GM21390 (cell line): ENCODE data around the gene TUBA1A.
"Not testable (repeated sequence)": the region's sequence is repeated elsewhere in the genome, so short reads cannot be mapped to it uniquely, and the experiment has no call there.

Experiments used
- ATAC-seq: cut with Tn5 transposase; IDR thresholded peaks from one replicate; pipeline ENCODE4 v1.9.1; 2021; ENCODE audit not compliant: unreplicated experiment

TUBA1A gene

DNA sequence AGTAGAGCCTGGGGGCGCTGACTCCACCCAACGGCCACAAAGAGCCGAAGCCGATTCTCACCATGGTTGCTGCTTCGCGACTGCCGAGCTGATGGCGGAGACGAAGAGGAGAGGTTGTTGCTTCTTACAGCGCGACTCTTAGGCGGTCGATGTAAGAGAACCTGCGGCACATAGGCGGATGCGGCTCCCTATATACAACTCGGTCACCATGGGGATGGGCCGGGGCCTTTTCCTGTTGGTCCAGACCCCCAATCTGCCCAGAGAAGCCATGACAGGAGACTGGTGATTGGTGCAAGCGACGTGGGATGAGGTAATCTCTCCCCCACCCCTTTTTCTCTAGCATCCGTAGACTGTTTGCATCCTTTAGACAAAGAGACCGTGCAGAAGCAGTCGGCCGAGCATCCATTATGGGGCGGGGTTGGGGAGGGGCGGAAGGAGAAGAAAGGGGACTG, at the start of gene TUBA1A:
Gene TUBA1A (minus strand): TSS at position 165 of the 452 bp plus-strand sequence. CDS start 101 bp downstream, at position 64.
- ATAC-seq: peak; percentile 89

DNA sequence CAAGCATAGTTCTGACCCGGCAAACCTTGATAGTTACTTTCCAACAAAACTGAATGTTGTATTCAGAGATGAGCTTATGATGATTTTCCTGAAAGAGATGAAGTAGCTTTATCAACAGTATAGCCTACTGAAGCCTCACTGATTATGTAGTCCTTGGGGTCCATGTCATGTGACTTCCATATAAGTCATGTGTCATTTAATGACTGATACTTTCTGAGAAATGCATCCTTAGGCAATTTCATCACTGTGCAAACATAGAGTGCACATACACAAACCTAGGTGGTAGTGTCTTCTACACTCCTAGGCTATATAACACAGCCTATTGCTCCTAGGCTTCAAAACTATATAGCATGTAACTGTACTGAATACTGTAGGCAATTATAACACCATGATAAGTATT, 47.5 kb upstream of the TUBA1A start:
- ATAC-seq: no peak

- no peak for ATAC-seq
These were observed 45.1 kb upstream of the TUBA1A start for GRCh38 chr12:49233842-49234526.

DNA sequence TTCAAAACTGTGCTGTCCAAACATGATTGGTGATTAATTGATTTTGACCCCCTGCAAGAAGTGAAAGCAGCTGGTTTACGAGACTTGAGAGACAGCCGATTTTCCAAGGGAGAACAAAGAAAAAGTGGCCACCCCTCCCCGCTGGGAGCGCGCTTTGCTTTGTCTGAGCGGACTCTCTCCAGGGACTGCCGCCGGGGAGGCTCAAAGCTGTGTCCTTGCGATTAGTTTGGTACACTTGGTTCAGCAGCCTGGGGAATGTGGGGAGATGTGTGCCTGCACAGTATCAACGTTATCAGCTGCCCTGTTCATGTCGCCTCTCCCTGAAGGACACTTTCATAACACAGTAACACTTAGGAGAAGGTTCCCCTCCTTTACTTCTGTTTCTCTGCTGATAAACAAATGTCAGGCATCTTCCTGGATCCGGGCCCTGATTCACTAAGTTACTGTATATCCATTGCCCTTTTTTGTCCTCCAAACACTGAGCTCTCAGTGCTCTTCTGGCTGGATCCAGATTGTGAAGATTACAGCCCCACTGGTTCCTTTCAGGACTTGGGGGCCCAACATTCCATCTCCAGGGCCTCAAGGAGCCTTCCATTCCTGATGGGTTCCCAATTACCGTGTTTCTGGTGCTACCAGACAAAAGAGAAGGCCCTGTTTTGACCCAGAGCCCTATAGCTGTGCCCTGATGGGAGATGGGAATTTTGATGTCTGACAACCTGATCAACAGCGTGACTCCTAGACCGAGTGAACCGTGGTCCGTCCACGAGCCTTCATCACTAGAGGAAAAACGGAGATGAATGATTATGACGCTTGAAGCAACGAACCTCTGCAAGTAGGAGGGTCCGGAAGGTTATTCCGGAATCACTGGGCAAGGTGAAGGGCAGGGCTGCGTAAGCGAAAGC, 44.3 kb upstream of the TUBA1A start:
- no peak for ATAC-seq

DNA sequence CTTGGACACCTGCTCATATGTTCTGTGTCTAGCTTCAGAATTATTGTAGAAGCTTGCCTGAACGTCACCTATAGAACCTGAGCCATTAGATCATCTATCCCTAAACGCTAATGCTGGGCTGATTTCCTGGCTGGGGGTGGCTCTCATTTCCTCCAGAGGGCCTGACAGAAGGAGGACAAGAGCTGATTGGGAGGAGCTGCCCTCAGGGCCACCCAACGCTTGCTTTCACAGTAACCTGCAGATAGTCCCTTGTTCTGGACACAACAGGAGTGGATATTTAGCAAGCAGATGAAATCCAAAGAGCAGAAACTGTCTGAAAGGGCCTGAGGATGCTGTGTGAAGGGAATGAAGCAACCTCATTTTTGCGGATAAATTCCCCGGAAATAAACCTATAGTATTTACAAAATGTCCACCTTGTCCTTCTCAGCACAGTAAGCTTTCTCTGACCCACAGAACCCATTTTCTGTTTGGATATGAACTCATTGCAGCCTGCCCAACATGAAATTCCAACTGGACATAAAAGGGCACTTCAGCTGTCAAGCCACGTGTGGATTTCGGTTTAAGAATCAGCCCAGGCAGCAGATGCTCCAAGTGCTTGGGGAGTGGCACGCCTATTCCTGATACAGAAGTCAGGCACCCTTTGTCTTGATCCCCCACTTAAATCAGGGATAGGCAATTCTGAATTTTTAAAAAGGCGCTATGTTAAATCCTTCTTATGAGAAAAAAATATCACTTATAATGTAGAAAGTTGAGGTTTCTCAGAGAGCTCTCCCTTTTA, 43.2 kb upstream of the TUBA1A start:
- ATAC-seq: no peak

- ATAC-seq: no peak
These were observed 41.9 kb upstream of the TUBA1A start for GRCh38 chr12:49230805-49231194.

DNA sequence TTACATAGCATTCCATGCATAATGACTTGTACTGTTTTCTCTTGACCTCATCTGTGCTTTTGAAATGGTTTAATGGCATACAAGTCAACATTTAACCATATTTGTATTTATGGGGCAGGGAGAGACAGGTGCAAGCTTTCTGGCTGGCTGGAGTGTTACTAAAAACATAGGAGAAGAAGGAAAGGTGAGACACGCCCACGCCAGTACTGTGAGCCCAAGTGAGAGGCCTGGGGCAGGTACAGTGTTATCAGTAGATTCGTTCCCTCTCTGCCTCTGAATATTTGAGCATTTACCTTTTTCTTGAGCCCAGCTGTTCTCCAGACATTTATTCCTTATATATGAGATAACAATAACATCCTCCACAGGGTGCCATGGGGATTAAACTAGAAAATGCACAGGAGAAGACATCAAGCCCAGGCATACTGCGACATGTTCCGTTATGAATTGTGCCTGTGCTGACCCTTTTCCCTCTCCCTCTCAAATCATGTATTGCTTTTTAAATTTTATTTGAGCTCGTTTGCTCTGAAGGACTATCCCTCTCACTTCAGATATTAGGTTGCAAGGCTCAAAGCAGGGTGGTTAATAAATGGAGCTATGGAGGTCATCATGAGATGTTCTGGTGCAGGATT, 41.4 kb upstream of the TUBA1A start:
- no peak for ATAC-seq

GRCh38 chr12:49228653-49229052, 39.8 kb upstream of the TUBA1A start:
- ATAC-seq: no peak

DNA sequence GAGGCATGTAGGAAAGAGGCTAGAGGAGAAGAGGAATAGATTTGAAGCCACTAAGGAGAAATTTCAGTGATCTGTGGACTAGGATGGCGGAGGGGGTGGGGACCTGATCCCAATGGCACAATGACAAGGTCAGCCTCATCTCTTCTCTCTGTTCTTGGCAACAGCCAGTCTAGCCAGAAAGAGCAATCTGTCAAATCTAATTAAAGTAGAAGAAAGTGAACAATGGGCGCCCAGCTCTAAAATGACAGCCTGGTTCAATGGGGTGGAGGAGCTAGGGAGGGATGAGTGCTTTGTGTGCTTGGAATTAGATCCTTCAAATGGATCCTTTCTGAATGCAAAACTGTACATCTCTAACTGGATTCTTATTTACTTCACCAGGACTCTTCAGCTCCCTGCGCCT, 38.8 kb upstream of the TUBA1A start:
- ATAC-seq: no peak

GRCh38 chr12:49225576-49226166, 36.8 kb upstream of the TUBA1A start:
- no peak for ATAC-seq

DNA sequence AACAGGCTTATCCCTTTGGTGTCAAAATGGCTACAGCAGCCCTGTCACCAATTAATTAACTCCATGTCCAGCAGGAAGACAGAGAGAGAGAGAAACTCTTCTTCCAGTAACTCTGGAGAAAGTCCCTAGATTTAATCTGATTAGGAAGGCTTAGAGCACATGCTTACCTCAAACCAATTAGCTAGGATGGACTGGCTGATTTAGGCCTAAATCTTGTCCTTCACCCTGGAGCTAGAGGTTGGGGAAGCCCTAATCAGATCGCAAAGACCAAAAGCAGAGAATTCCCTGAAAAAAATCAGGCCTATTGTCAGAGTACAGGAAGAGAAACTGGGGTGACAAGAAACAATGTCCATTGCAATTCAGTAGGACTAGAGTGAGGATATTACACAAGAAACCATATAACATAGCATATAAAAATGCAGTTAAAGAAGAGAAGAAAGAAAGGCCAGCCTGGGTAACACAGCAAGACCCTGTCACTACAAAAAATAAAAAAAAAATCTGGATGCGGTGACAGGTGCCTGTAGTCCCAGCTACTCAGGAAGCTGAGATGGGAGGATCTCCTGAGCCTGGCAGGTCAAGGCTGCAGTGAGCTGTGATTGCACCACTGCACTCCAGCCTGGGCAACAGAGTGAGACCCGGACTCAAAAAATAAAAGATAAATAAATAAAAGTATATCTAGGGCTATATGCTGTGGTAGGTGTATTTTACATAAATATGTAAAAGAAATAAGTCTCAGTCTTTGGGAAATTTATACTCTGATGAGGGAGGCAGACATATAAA, 34.9 kb upstream of the TUBA1A start:
- no peak for ATAC-seq

DNA sequence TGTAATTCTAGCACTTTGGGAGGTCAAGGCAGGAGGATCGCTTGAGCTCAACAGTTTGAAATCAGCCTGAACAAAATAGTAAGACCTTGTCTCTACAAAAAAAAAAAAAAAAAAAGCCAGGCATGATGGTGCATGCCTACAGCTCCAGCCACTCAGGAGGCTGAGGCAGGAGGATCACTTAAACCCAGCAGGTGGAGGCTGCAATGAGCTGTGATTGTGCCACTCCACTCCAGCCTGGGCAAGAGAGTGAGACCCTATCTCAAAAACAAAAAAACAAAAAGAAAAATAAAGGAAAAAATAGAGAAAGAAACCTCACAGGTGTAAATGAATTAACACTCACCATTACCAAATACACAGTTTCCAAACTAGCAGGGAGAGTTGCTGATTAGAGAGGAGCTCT, 34.2 kb upstream of the TUBA1A start:
- ATAC-seq: no peak

GRCh38 chr12:49220972-49221371, 32.1 kb upstream of the TUBA1A start:
- ATAC-seq: no peak

- no peak for ATAC-seq
These were observed 30.6 kb upstream of the TUBA1A start for GRCh38 chr12:49219417-49220026.

GRCh38 chr12:49212572-49212971, 23.7 kb upstream of the TUBA1A start:
- ATAC-seq: no peak

DNA sequence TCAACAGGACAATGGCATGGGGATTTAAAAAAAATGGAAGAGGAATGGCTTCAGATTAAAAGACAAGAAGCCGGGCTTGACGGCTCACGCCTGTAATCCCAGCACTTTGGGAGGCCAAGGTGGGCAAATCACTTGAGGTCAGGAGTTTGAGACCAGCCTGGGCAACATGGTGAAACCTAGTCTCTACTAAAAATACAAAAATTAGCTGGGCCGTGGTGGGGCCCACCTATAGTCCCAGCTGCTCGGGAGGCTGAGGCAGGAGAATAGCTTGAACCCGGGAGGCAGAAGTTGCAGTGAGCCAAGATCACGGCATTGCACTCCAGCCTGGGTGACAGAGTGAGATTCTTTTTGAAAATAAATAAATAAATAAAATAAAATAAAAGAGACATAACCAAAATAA, 21.8 kb upstream of the TUBA1A start:
- not testable (repeated sequence) for ATAC-seq

DNA sequence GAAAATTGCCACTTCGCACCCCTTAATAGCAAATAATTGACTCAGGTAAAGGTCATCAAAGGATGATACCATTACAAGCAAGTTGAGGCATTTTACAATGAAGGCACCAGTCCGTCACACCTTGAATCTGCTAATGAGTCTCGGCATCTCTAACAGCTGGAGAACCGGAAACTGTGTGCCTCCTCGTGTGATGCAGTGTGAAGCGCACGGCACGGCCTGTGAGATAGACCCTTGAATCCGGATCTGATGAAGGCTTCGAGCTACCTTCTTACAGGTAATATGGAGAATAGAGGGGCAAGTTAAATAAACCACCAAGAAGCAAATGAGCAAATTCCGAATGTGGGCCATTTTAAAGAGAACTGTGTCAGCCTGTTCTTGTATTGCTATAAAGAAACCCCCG, 19.8 kb upstream of the TUBA1A start:
- ATAC-seq: no peak

DNA sequence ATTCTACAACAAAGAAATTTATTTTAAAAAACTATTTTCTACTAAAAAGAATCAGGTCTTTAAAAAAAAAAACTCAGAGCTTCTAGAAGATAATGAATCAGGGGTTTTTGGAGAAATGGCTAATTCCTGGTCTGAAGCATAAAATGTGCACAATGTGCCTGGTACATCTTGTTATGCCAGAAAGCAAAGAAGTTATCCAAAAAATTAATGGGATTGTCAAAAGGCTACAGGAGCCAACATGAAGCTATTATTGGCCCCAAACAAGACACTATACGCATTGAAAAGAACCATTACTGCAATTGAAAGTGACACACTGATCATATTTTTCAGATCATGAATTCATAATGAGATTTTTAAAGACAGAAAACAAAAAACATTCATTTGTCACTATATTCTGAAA, 19.3 kb upstream of the TUBA1A start:
- no peak for ATAC-seq

- no peak for ATAC-seq
These were observed 17.5 kb upstream of the TUBA1A start for GRCh38 chr12:49206389-49206788.
